ENCODE measurements around the gene PEMT.

The PEMT gene

DNA sequence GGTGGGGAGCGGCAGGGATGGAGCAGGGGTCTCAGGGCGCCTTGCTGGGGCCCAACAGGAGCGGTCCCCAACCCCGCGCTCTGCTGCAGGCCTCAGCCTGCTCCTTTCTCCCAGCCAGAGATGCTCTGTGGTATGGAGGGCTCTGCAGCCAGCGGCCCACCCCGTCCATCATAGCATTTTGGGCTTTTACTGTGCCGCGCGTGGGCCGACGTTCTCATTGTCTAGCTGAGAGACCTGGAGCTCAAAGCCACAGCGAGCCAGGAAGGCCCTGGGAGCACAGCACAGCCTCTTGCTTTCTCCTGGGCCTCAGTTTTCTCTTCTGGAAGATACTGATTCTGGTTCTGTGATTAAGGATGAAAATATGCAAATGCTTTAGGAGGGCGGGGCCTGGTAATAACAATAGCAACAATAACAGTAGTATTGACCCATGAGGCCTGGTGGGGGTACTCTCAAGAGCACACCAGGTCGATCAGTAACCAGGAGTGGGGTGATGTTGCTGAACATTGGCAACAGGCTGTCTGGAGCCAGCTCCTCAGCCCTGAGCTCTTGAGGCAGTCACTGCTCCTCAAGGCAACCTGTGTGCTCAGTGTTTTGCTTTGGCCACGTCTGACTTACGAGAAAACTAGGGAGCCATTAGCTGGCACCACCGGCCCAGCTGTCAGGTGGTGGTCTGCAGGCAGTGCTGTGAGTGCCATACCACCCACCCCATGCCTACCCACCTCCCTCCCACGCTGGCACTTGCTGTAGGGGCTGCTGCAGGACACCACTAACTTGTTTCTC lies 94.3 kb downstream of the PEMT start:
- Histone ChIP-seq H2AFZ (ENCODE audit: low read length, unreplicated experiment) (no peak overlapping the region), H3K27ac (ENCODE audit: low read depth, low read length) (no peak overlapping the region), H3K4me1 (ENCODE audit: control insufficient read depth, insufficient read depth, low read length, unreplicated experiment) (peaks cover 5% of the 10 kb centered on the region), H3K4me3 (ENCODE audit: low read depth, low read length) (peak overlapping the region; percentile 90), H3K79me2 (ENCODE audit: control insufficient read depth, insufficient read depth, low read length, unreplicated experiment) (peaks cover 2% of the 10 kb centered on the region), H3K36me3 (ENCODE audit: insufficient read depth, low read length) (no peaks in the 10 kb centered on the region), H3K27me3 (ENCODE audit: insufficient read depth, low read length) (no peaks in the 10 kb centered on the region)

DNA sequence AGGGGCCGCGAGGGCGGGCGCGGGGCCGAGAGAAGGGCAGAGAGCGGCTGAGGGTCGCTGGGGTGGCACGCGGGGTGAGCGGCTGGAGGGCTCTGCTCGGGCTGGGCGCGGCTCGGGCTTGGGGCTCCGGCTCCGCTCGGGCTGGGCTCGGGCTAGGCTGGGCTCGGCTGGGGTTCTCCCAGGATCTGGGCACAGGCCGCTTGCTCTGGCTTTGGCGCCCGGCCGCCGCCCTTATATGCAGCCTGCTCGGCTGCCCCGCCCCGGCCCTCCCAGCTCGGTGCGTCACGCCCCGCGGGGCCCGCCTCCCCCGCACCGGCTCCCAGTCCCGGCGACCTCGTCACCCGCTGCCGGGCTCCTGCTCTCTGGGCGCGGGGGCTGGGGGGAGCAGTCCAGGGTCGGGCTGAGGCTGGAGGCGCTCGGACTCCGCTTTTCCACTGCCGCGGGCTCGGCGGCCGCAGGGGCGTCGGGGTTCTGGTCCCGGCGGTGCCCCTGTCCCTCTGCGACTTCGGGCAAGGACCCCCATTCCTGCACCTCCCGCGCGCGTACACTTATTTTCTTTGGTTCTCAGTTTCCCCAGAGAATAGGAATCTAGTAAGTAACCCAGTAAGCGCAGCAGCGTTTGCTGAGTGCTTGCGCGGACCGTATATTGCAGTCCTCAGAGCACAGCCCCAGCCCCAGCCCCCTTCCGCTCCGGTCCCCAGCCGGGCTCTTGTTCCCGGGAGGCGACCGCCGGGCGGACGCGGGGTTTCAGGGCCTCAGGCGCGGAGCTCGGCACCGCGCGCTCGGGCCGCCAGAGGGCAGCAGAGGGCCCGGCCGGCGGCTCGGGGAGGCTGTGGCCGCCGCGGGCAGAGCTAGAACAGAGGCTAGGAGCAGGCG lies 95.1 kb downstream of the PEMT start, which contains the start of gene RASD1:
Gene RASD1, minus strand, starts transcription at position 207 of the 876 bp plus-strand sequence. CDS start 214 bp downstream, outside the sequence.
- Histone ChIP-seq H3K27ac (ENCODE audit: low read depth, low read length) (peak within 1 kb of the TSS; percentile 48; the same call in 1 of the 2 replicates), H3K36me3 (ENCODE audit: insufficient read depth, low read length) (no peaks in the 10 kb centered on the region; the same call in 1 of the 2 replicates), H2AFZ (ENCODE audit: low read length, unreplicated experiment) (peak within 1 kb of the TSS; percentile 65), H3K79me2 (ENCODE audit: control insufficient read depth, insufficient read depth, low read length, unreplicated experiment) (peaks cover 2% of the 10 kb centered on the region), H3K27me3 (ENCODE audit: insufficient read depth, low read length) (no peaks in the 10 kb centered on the region), H3K4me3 (ENCODE audit: low read depth, low read length) (peak within 1 kb of the TSS; percentile 90), H3K4me1 (ENCODE audit: control insufficient read depth, insufficient read depth, low read length, unreplicated experiment) (peaks cover 5% of the 10 kb centered on the region)

DNA sequence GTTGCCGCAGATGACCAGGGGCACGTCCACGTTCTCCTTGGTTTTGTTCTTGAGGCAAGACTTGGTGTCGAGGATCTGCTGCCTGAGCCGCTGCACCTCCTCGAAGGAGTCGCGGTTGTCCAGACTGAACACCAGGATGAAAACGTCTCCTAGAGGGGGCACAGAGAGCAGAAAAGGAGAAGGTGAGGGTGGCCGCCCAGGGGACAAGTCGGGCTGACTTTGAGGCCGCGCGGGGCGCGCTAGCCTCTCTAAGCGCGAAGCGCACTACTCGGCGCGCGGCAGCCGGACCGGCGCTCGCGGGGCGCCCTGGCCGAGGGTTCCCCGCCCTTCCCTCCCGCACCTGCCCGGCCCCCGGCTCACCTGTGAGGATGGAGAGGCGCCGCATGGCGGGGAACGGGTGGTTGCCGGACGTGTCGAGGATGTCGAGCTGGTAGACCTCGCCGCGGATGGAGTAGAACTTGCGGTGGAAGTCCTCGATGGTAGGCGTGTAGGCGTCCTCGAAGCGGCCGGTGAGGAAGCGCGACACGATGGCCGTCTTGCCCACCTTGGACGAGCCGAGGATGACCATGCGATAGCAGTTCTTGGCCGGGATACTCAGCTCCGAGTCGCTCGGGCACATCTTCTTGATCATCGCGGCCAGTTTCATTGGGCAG lies 95.8 kb downstream of the PEMT start:
- H2AFZ ChIP-seq (ENCODE audit: low read length, unreplicated experiment): no peak overlapping the region
- peaks cover 5% of the 10 kb centered on the region for H3K4me1 ChIP-seq (ENCODE audit: control insufficient read depth, insufficient read depth, low read length, unreplicated experiment)
- peaks cover 2% of the 10 kb centered on the region for H3K79me2 ChIP-seq (ENCODE audit: control insufficient read depth, insufficient read depth, low read length, unreplicated experiment)
- no peaks in the 10 kb centered on the region for H3K27me3 ChIP-seq (ENCODE audit: insufficient read depth, low read length)
- H3K36me3 ChIP-seq (ENCODE audit: insufficient read depth, low read length): no peaks in the 10 kb centered on the region; the same call in 1 of the 2 replicates
- H3K4me3 ChIP-seq (ENCODE audit: low read depth, low read length): peak overlapping the region; percentile 90
- H3K27ac ChIP-seq (ENCODE audit: low read depth, low read length): peak overlapping the region; percentile 48; the same call in 1 of the 2 replicates

DNA sequence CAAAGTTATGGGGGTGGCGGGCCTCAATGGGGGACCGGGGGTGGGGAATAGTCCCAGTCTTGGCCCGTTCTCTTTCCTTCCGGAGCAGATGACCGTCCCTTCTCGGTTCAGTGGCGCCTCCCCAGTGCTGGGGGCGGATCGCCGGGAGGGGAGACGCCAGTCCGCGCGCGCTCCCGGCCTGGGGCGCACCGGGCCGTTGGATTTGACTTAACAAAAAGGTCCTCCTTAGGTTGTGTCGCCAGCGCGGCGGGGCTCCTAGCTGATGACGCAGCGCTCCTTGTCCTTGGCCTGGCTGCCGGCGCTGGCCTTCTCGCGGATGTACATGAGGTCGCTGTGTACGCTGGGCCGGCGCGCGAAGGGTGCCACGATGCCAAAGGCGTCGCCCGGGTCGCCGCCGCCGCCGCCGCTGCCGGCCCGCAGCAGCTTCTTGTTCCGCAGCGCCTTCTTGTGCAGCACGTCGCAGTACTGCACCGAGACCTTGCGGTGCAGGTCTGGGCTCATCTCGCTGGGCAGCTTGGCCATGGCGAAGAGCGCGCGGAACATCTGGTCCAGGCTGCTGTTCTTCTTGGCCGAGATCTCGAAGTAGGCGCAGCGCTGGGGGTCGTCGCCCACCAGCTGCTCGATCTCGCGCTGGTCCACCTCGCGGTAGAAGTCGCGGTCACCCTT lies 96.5 kb downstream of the PEMT start:
- Histone ChIP-seq H3K4me1 (ENCODE audit: control insufficient read depth, insufficient read depth, low read length, unreplicated experiment) (peaks cover 5% of the 10 kb centered on the region), H3K36me3 (ENCODE audit: insufficient read depth, low read length) (no peaks in the 10 kb centered on the region; the same call in 1 of the 2 replicates), H3K4me3 (ENCODE audit: low read depth, low read length) (peak overlapping the region; percentile 90), H3K27me3 (ENCODE audit: insufficient read depth, low read length) (no peaks in the 10 kb centered on the region), H3K27ac (ENCODE audit: low read depth, low read length) (peak overlapping the region; percentile 48; the same call in 1 of the 2 replicates), H3K79me2 (ENCODE audit: control insufficient read depth, insufficient read depth, low read length, unreplicated experiment) (peaks cover 2% of the 10 kb centered on the region), H2AFZ (ENCODE audit: low read length, unreplicated experiment) (no peak overlapping the region)

DNA sequence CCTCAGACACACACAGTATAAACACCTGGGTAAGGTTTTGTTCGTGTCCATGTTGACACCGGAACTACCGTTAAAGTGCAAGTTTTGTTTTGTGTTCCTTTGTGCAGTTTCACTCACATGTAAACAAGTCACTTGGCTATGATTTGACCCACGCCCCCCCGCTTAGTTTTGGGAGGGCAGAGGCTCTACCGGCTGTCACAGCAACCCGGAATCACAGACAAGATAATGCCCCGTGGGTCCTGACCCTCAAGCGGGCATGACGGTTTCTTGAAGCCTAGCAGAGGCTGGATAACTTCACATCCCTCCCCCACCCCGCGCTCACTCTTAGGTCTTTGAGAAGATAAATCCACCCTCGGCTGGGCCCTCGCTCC lies 97.0 kb downstream of the PEMT start:
- Histone ChIP-seq H3K4me1 (ENCODE audit: control insufficient read depth, insufficient read depth, low read length, unreplicated experiment) (peaks cover 5% of the 10 kb centered on the region), H3K79me2 (ENCODE audit: control insufficient read depth, insufficient read depth, low read length, unreplicated experiment) (peaks cover 2% of the 10 kb centered on the region), H3K36me3 (ENCODE audit: insufficient read depth, low read length) (no peaks in the 10 kb centered on the region; the same call in 1 of the 2 replicates), H2AFZ (ENCODE audit: low read length, unreplicated experiment) (no peak overlapping the region), H3K27ac (ENCODE audit: low read depth, low read length) (peak overlapping the region; percentile 48; the same call in 1 of the 2 replicates), H3K27me3 (ENCODE audit: insufficient read depth, low read length) (no peaks in the 10 kb centered on the region), H3K4me3 (ENCODE audit: low read depth, low read length) (peak overlapping the region; percentile 90)

DNA sequence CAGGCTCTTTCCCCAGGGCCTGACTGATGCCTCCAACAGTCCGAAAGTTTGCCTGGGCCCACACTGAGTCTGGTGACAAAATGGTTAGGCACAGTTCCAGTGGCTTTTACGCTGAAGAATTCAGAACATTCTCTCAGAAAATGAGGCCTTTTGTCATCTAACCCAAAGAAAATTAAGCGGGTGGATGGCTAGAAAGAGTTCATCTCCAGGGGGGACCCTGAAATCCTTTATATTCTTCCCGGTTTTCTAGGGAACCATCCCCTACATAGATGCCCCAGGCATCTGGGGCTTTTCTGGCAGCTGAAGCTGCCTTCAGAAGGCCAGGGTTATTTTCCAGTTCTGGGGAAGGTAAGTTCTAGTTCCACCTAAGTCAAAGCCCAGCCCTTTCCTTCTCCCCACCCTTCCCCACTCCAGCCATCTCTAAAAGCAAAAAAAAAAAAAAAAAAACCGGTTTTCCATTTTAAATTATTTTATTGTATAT lies 97.5 kb downstream of the PEMT start:
- H3K27ac ChIP-seq (ENCODE audit: low read depth, low read length): peak overlapping the region; percentile 48; the same call in 1 of the 2 replicates

DNA sequence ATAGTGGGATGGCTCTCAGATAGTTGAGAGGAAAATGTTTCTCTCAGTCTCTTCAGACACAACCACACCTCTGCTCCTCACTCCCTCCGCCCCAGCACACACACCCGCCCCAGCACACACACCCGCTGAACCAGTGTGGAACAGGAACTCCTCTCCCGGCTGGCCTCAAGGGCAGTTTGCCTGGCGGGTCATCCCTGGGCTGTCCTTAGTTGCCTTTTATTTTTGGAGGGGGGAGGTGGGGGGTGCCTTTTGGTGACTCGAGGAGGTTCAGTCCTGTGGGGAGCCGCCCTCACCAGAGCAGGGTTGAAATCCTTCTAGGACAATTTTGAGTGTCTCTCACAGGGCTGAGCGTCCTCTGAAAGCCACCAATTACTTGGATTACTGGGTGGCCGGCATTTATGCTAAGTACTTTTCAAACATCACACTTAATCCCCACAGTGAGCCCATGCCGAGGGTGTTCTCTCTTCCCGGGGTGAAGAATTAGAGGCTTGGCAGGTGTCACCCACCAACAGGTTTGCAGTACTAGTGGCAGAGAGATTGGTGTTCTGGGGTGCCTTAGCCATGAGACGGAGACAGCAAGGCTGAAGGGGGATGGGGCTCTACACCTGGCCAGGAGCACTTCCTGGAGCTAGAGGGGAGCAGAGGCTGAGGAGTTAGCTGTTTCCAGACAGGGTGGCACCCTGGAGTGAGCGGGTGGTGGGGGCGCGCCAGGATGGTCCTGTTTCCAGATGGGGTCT lies 98.1 kb downstream of the PEMT start:
- H3K27ac ChIP-seq (ENCODE audit: low read depth, low read length): peak overlapping the region; percentile 48; the same call in 1 of the 2 replicates
- no peaks in the 10 kb centered on the region; the same call in 1 of the 2 replicates for H3K36me3 ChIP-seq (ENCODE audit: insufficient read depth, low read length)
- peaks cover 5% of the 10 kb centered on the region for H3K4me1 ChIP-seq (ENCODE audit: control insufficient read depth, insufficient read depth, low read length, unreplicated experiment)
- no peak overlapping the region for H2AFZ ChIP-seq (ENCODE audit: low read length, unreplicated experiment)
- H3K4me3 ChIP-seq (ENCODE audit: low read depth, low read length): 0 out of 2 replicates have a peak overlapping the region, but pooled peaks have one; percentile 38
- H3K27me3 ChIP-seq (ENCODE audit: insufficient read depth, low read length): no peaks in the 10 kb centered on the region
- peaks cover 2% of the 10 kb centered on the region for H3K79me2 ChIP-seq (ENCODE audit: control insufficient read depth, insufficient read depth, low read length, unreplicated experiment)

More for the DNA sequence above, 97.5 kb downstream of the PEMT start:
- H3K27me3 ChIP-seq (ENCODE audit: insufficient read depth, low read length): no peaks in the 10 kb centered on the region
- peaks cover 5% of the 10 kb centered on the region for H3K4me1 ChIP-seq (ENCODE audit: control insufficient read depth, insufficient read depth, low read length, unreplicated experiment)
- H3K36me3 ChIP-seq (ENCODE audit: insufficient read depth, low read length): no peaks in the 10 kb centered on the region; the same call in 1 of the 2 replicates
- peak overlapping the region; percentile 90; the same call in 1 of the 2 replicates for H3K4me3 ChIP-seq (ENCODE audit: low read depth, low read length)
- no peak overlapping the region for H2AFZ ChIP-seq (ENCODE audit: low read length, unreplicated experiment)
- peaks cover 2% of the 10 kb centered on the region for H3K79me2 ChIP-seq (ENCODE audit: control insufficient read depth, insufficient read depth, low read length, unreplicated experiment)

DNA sequence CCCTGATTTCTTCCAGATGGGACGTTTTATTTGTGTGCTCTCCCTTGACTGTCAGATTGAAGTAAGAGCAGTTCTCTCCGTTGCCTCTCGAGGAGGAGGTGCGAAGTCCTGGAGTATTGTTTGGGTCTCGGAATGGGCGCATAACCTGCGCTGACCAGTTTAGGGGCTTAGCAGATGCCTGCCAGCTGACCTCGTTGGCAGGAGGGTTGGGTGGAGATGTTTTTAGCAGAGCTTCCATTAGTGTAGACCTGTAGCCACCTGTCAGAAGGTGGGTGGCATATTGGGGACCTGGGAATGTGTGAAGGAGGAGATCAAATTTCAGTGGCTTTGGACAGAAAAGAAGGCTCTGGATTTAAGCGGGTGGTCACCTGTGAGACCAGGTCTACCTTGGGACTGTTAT lies 98.9 kb downstream of the PEMT start:
- Histone ChIP-seq H3K79me2 (ENCODE audit: control insufficient read depth, insufficient read depth, low read length, unreplicated experiment) (peaks cover 2% of the 10 kb centered on the region), H2AFZ (ENCODE audit: low read length, unreplicated experiment) (no peak overlapping the region), H3K4me3 (ENCODE audit: low read depth, low read length) (no peak overlapping the region), H3K27me3 (ENCODE audit: insufficient read depth, low read length) (no peaks in the 10 kb centered on the region), H3K27ac (ENCODE audit: low read depth, low read length) (no peak overlapping the region), H3K4me1 (ENCODE audit: control insufficient read depth, insufficient read depth, low read length, unreplicated experiment) (peaks cover 5% of the 10 kb centered on the region), H3K36me3 (ENCODE audit: insufficient read depth, low read length) (peaks cover 7% of the 10 kb centered on the region; the same call in 1 of the 2 replicates)

DNA sequence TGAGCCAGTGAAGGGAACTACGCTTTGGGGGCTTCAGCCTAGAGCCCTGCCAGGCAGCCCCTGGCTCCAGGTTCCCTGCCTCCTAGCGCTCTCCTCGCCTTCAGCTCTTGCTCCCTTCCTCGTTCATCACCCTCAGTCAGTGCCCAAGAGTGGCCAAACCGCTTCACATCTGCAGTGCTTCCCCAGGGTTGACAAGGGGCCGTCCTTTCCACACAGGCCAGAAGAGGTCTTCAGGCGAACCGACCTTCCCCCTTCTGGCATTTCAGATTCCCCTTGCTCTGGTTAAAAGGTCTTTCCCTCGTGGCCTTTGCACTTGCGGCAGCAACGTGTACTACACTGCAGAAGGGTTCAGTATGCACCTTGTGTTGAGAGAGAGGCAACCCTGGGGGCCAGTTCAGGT lies 99.4 kb downstream of the PEMT start:
- Histone ChIP-seq H3K27ac (ENCODE audit: low read depth, low read length) (no peak overlapping the region), H3K79me2 (ENCODE audit: control insufficient read depth, insufficient read depth, low read length, unreplicated experiment) (peaks cover 2% of the 10 kb centered on the region), H3K4me1 (ENCODE audit: control insufficient read depth, insufficient read depth, low read length, unreplicated experiment) (peaks cover 1% of the 10 kb centered on the region), H2AFZ (ENCODE audit: low read length, unreplicated experiment) (no peak overlapping the region), H3K4me3 (ENCODE audit: low read depth, low read length) (no peak overlapping the region), H3K27me3 (ENCODE audit: insufficient read depth, low read length) (no peaks in the 10 kb centered on the region), H3K36me3 (ENCODE audit: insufficient read depth, low read length) (peaks cover 8% of the 10 kb centered on the region; the same call in 1 of the 2 replicates)

Data from ACC112 (cell line).